Cardiac fibroblast (primary cell): ENCODE measurements around the gene TTC6.

ENCODE experiments used
- DNase-seq, 2 donors: peaks; one replicate each; pipeline versions ENCODE4 v3.0.0 to v3.0.0-alpha.2; 2010; ENCODE audit warnings: low read depth in 2 of 2
- H3K4me3 ChIP-seq, 2 donors: replicated peaks in 1 of 2; 1 replicate in 1 of 2; 2 replicates in 1 of 2; pipeline ENCODE4 v1.5.1; 2011; ENCODE audit warnings: low read depth in 2 of 2, low read length in 2 of 2, mild to moderate bottlenecking in 2 of 2, moderate library complexity in 1 of 2
- CTCF ChIP-seq: IDR thresholded peaks from one replicate; pipeline ENCODE4 v1.5.1; 2011; ENCODE audit warnings: low read depth, mild to moderate bottlenecking, low read length, inconsistent platforms

TTC6 gene

GRCh38 chr14:37625597-37626595, 30.5 kb downstream of the TTC6 start:
- peak in 1 of 2 donors; percentile 52 for DNase-seq
- H3K4me3 ChIP-seq, result no peak overlapping the region
- no peak for TF ChIP-seq CTCF

- DNase-seq, result no peak
- no peak overlapping the region for H3K4me3 ChIP-seq
- no peak for TF ChIP-seq CTCF
Measured at GRCh38 chr14:37637341-37637740, 41.9 kb downstream of the TTC6 start.

- DNase-seq, result no peak
- H3K4me3 ChIP-seq, result no peak overlapping the region
- TF ChIP-seq CTCF, result no peak
Measured at GRCh38 chr14:37638599-37638998, 43.2 kb downstream of the TTC6 start.

GRCh38 chr14:37641117-37641516, 45.7 kb downstream of the TTC6 start:
- TF ChIP-seq CTCF, result no peak
- no peak overlapping the region for H3K4me3 ChIP-seq
- no peak for DNase-seq

GRCh38 chr14:37642125-37642524, 46.7 kb downstream of the TTC6 start:
- TF ChIP-seq CTCF, result no peak
- no peak overlapping the region for H3K4me3 ChIP-seq
- no peak for DNase-seq

- H3K4me3 ChIP-seq, result no peak overlapping the region
- TF ChIP-seq CTCF, result no peak
- no peak for DNase-seq
Measured at GRCh38 chr14:37643701-37644100, 48.3 kb downstream of the TTC6 start.
